ENCODE results near the gene APOB.

The APOB gene

DNA sequence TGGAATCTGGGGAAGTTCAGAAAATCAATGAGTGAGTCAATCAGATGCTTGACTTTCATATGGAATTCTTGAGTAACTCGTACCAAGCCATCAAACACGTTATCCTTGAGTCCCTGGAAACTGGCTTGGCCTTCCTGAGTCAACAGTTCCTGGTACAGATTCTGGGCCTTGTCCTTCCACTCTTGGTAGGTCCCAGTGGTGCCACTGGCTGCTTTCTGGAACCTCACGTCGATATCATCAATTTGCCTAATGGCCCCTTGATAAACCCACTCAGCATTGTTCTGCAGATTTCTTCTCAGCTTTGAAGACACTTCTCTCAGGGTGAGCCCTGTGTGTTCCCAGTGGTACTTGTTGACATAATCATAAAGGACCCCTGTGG is 41.1 kb downstream of the APOB start:
- no peak for DNase-seq (ENCODE audit: low spot score)

- DNase-seq (ENCODE audit: low spot score): no peak
These were observed 41.7 kb downstream of the APOB start for GRCh38 chr2:21001988-21002813.

- DNase-seq (ENCODE audit: low spot score): no peak
These were observed 42.5 kb downstream of the APOB start for GRCh38 chr2:21001225-21001946.

DNA sequence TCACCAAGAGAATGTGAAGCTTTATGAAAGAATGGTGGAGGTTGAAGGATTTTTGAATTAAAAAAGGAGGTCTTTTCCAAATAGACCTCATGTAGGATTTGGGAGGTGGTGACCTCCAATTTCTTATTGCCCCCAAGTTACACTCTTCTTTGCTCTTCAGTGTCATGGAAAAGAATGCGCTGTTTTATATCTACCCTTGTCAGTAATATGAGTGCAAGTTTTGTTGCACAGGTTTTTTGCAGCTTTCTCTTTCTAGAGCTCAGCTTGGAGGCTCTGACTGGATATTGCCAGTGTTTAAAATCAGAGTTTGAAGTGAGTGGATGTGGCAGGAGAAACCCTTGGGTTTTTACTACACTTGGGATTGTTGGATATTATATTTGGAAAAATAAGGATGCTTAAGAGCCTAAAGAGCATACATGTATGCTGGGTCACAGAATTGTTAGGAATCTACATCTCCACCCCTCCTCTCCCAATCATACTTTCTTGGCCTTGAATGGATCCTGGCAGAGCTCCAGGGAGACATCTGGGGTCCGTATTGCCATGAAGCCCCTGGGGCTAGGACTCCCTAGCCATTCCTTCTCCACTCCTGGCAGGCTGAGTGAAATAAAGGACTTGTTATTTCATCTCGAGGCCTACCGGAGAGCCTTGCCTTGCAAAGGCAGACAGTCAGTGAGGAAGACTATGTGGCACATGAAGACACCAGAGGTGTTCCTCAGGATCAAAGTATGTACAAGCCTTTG is 43.8 kb downstream of the APOB start:
- no peak for DNase-seq (ENCODE audit: low spot score)

DNA sequence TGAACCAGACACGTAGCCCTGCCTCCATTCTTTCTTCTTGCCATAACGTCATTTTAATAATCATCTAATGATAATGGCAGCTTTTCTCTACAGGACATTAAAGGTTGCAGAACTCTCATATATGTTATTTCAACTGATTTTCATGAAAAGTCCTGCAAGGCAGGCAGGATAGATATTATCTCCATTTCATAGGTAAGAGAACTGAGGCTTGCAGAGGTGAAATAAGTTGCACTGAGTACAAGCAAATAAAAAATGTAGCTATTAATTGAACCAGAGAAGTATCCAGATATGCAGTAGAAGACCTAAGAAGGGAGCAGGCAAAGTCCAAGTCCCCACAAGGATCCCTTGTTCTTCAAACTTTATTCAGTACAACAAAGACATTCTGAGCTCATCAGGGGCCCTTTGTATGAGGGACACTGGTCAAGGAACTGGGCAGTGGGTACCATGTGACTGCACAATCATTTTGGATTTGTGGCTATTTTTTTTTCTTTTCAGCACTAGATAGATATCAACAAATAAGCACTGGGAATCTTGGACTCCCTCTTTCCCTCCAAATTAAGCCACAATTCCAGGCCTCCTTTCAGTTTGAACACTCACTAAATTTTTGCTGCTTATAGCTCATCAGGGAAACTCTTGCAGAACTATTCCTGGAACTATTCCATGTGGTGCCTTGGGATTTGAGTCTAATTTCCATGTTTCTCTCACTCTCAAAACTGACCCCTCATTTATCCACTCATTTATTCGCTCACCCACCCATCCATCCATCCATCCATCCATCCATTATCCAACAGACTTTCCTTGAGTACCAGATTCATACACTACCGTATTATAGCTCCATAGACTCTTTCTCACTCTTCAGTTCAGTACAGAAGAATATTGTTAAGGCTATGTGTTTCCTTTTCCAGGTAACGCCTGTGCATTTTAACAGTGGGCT is 44.6 kb downstream of the APOB start:
- DNase-seq (ENCODE audit: low spot score): no peak

- no peak for DNase-seq (ENCODE audit: low spot score)
These were observed 45.7 kb downstream of the APOB start for GRCh38 chr2:20997953-20998722.

GRCh38 chr2:20994130-20994529 is 49.7 kb downstream of the APOB start:
- no peak for DNase-seq (ENCODE audit: low spot score)

- DNase-seq (ENCODE audit: low spot score): peak; percentile 6
These were observed 51.6 kb downstream of the APOB start for GRCh38 chr2:20992201-20992711.

- no peak for DNase-seq (ENCODE audit: low spot score)
These were observed 53.1 kb downstream of the APOB start for GRCh38 chr2:20990442-20991430.

DNA sequence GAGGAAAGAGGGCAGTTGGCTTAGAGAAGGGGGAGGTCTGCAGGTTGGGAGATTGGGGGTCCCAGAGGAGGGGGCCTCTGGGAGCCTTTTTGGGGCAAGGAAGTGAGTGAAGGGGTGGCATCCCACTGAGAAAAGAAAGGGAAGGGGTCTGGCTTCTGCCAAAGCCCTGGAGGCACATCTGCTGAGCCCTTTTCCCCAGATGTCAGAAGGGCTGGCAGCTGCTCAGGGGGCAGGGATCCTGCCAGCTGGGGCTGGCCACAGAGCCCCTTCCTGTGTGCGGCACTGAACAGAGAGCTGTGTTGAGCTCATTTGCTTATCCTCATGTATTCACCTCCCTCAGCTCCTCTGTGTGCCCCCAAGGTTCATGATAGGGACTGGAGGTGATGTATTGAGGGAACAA is 54.5 kb downstream of the APOB start:
- DNase-seq (ENCODE audit: low spot score): no peak

DNA sequence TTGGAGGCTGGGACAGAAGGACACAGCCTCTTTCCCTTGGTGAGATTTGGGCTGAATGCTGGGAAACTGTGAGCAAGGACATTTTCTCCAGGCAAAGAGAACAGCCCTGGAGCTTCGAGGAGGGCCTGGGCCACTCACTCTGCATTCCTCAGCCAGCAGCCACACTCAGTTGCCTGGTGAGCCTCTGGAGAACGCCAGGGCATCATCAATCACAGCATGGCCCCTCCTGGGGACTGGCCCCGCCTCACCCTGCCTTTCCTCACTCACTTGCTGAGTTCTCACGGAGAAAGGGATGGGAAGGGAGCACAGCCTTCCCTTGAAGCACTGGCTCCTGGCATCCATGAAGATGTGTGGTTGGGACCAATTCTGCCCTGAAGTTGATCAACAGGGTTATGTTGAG is 55.0 kb downstream of the APOB start:
- no peak for DNase-seq (ENCODE audit: low spot score)

GRCh38 chr2:20986024-20986939 is 57.6 kb downstream of the APOB start:
- DNase-seq (ENCODE audit: low spot score): no peak

- DNase-seq (ENCODE audit: low spot score): no peak
These were observed 58.8 kb downstream of the APOB start for GRCh38 chr2:20985062-20985461.

- DNase-seq (ENCODE audit: low spot score): no peak
These were observed 59.5 kb downstream of the APOB start for GRCh38 chr2:20984408-20984807.

- DNase-seq (ENCODE audit: low spot score): no peak
These were observed 60.0 kb downstream of the APOB start for GRCh38 chr2:20983844-20984243.

- DNase-seq (ENCODE audit: low spot score): no peak
These were observed 61.0 kb downstream of the APOB start for GRCh38 chr2:20982861-20983260.

- no peak for DNase-seq (ENCODE audit: low spot score)
These were observed 66.2 kb downstream of the APOB start for GRCh38 chr2:20977520-20978180.

DNA sequence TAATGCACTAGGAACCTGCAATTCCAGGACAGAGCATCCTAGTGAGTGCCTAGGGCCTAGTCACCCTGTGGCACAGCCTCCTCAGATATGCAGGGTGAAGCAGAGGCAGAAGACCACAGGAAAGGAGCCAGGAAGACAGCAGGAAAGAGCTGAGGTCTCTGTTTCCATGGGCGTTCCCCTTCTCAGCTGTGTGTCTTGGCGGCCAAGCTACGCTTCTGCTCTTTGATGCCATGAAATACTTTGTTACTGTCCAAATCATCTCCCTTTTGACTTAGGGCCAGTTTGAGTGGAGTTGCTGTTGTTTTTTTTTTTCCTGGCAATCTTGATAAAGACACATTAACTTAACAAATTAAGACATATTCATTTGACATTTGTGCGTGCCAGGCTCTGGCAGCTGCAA is 67.3 kb downstream of the APOB start:
- DNase-seq (ENCODE audit: low spot score): no peak
